NCI-H345 (cell line): Measurements from ENCODE around the gene UNC79.

ENCODE experiments used
- DNase-seq: peaks from one replicate; lab custom pipeline; 2025; lab: John Stamatoyannopoulos, UW

The UNC79 gene

GRCh38 chr14:93708800-93709199 lies 278.1 kb downstream of the UNC79 start:
- DNase-seq: no peak

- no peak for DNase-seq
Measured at GRCh38 chr14:93709249-93709648, 278.5 kb downstream of the UNC79 start.

- DNase-seq: peak; percentile 48
Measured at GRCh38 chr14:93712079-93712837, 281.5 kb downstream of the UNC79 start.

GRCh38 chr14:93712838-93713724 lies 282.3 kb downstream of the UNC79 start:
- DNase-seq: peak; percentile 63

- no peak for DNase-seq
Measured at GRCh38 chr14:93713726-93714405, 283.1 kb downstream of the UNC79 start.

- peak; percentile 33 for DNase-seq
Measured at GRCh38 chr14:93714605-93715004, 283.9 kb downstream of the UNC79 start.

- no peak for DNase-seq
Measured at GRCh38 chr14:93715279-93715927, 284.7 kb downstream of the UNC79 start.

GRCh38 chr14:93716002-93716745 lies 285.4 kb downstream of the UNC79 start:
- DNase-seq: no peak

- no peak for DNase-seq
Measured at GRCh38 chr14:93716746-93717667, 286.3 kb downstream of the UNC79 start.

GRCh38 chr14:93717668-93718320 lies 287.1 kb downstream of the UNC79 start:
- no peak for DNase-seq

GRCh38 chr14:93719256-93719655 lies 288.5 kb downstream of the UNC79 start:
- no peak for DNase-seq

- no peak for DNase-seq
Measured at GRCh38 chr14:93720076-93720815, 289.5 kb downstream of the UNC79 start.

GRCh38 chr14:93720981-93721483 lies 290.3 kb downstream of the UNC79 start:
- DNase-seq: no peak

- DNase-seq: no peak
Measured at GRCh38 chr14:93723001-93723400, 292.3 kb downstream of the UNC79 start.

- no peak for DNase-seq
Measured at GRCh38 chr14:93725002-93725582, 294.4 kb downstream of the UNC79 start.

- DNase-seq: no peak
Measured at GRCh38 chr14:93725993-93726392, 295.3 kb downstream of the UNC79 start.

GRCh38 chr14:93727039-93727740 lies 296.5 kb downstream of the UNC79 start:
- DNase-seq: no peak
